HEK293 (cell line): ENCODE measurements around the gene PAN2.

Experiments used
- CTCF ChIA-PET: fragments of 350-600 bp; formaldehyde crosslinking; extraction: SDS; loops from one replicate; lab custom pipeline; 2021; ENCODE audit warnings: antibody characterized with exemption; lab: Yijun Ruan, JAX
- POLR2A ChIA-PET: fragments of 300-600 bp; formaldehyde crosslinking; extraction: SDS; loops from one replicate; lab custom pipeline; 2020; ENCODE audit warnings: antibody characterized with exemption, inconsistent platforms; lab: Yijun Ruan, JAX
- H3K27ac ChIP-seq: fragments of 200-500 bp; sonication (Bioruptor generic); 2 replicates; pipeline ENCODE4 v1.5.1; 2014; ENCODE audit warnings: low read depth, low read length, control low read depth, inconsistent platforms; ENCODE audit errors: extremely low read depth
- H3K36me3 ChIP-seq, 2 experiments: fragments of 200-500 bp in 1 of 2; sonication (Bioruptor generic) in 1 of 2; 1 replicate in 1 of 2; 2 replicates in 1 of 2; pipeline ENCODE4 v1.5.1; 2014 to 2017; ENCODE audit warnings: inconsistent platforms in 2 of 2, low read length in 2 of 2; ENCODE audit not compliant: control insufficient read depth in 2 of 2, insufficient read depth in 1 of 2
- H3K4me1 ChIP-seq: fragments of 200-500 bp; sonication (Bioruptor generic); 2 replicates; pipeline ENCODE4 v1.5.1; 2014; ENCODE audit warnings: mild to moderate bottlenecking, low read length, inconsistent platforms; ENCODE audit not compliant: control insufficient read depth, insufficient read depth
- H3K4me3 ChIP-seq: 2 replicates; pipeline ENCODE4 v1.5.1; 2011; ENCODE audit warnings: low read depth, mild to moderate bottlenecking, control low read depth, low read length, moderate library complexity
- H3K9me3 ChIP-seq: fragments of 200-500 bp; sonication (Bioruptor generic); 2 replicates; pipeline ENCODE4 v1.5.1; 2014; ENCODE audit warnings: low read depth, low read length, inconsistent platforms; ENCODE audit not compliant: control insufficient read depth, insufficient read depth
- HOXC10 ChIP-seq: sonication (generic); formaldehyde crosslinking; IDR thresholded peaks from 2 replicates; pipeline ENCODE4 v1.8.1; 2023; ENCODE audit warnings: mild to moderate bottlenecking, missing genetic modification reagents
- KLF9 ChIP-seq: fragments of 450-650 bp; formaldehyde crosslinking; IDR thresholded peaks from 2 replicates; pipeline ENCODE4 v1.5.1; 2016; ENCODE audit warnings: missing biosample characterization, missing genetic modification characterization, low read depth
- OSR2 ChIP-seq: fragments of 450-650 bp; formaldehyde crosslinking; IDR thresholded peaks from 2 replicates; pipeline ENCODE4 v1.5.1; 2016; ENCODE audit warnings: missing biosample characterization, missing genetic modification characterization
- PRDM10 ChIP-seq: fragments of 450-650 bp; formaldehyde crosslinking; IDR thresholded peaks from 2 replicates; pipeline ENCODE4 v1.5.1; 2016; ENCODE audit warnings: missing biosample characterization, missing genetic modification characterization
- TCF7L2 ChIP-seq: IDR thresholded peaks from 2 replicates; pipeline ENCODE4 v1.6.1; 2011; ENCODE audit warnings: low read depth, mild to moderate bottlenecking, inconsistent platforms, low read length, moderate library complexity, borderline replicate concordance
- ZBTB1 ChIP-seq: fragments of 450-650 bp; formaldehyde crosslinking; IDR thresholded peaks from 2 replicates; pipeline ENCODE4 v1.5.1; 2016; ENCODE audit warnings: missing biosample characterization, missing genetic modification characterization
- ZBTB17 ChIP-seq: fragments of 450-650 bp; formaldehyde crosslinking; IDR thresholded peaks from 2 replicates; pipeline ENCODE4 v1.5.1; 2016; ENCODE audit warnings: missing biosample characterization, missing genetic modification characterization
- ZBTB21 ChIP-seq: fragments of 450-650 bp; formaldehyde crosslinking; IDR thresholded peaks from 2 replicates; pipeline ENCODE4 v1.5.1; 2017; ENCODE audit warnings: missing biosample characterization, missing genetic modification characterization
- ZNF202 ChIP-seq: fragments of 450-650 bp; formaldehyde crosslinking; IDR thresholded peaks from 2 replicates; pipeline ENCODE4 v1.5.1; 2016; ENCODE audit warnings: missing biosample characterization, missing genetic modification characterization, borderline replicate concordance
- ZNF221 ChIP-seq: fragments of 450-650 bp; formaldehyde crosslinking; IDR thresholded peaks from 2 replicates; pipeline ENCODE4 v1.5.1; 2017; ENCODE audit warnings: missing biosample characterization, missing genetic modification characterization, borderline replicate concordance
- ZNF302 ChIP-seq: fragments of 450-650 bp; formaldehyde crosslinking; IDR thresholded peaks from 2 replicates; pipeline ENCODE4 v1.5.1; 2016; ENCODE audit warnings: missing biosample characterization, missing genetic modification characterization, low read depth
- ZNF37A ChIP-seq: fragments of 450-650 bp; IDR thresholded peaks from 2 replicates; pipeline ENCODE4 v1.5.1; 2018; ENCODE audit warnings: missing biosample characterization, missing genetic modification characterization
- ZNF488 ChIP-seq: fragments of 450-650 bp; formaldehyde crosslinking; IDR thresholded peaks from 2 replicates; pipeline ENCODE4 v1.5.1; 2016; ENCODE audit warnings: missing biosample characterization, missing genetic modification characterization
- ZNF529 ChIP-seq: fragments of 450-650 bp; formaldehyde crosslinking; IDR thresholded peaks from 2 replicates; pipeline ENCODE4 v1.5.1; 2017; ENCODE audit warnings: missing genetic modification characterization, missing biosample characterization; ENCODE audit not compliant: insufficient replicate concordance
- ZNF645 ChIP-seq: fragments of 450-650 bp; formaldehyde crosslinking; IDR thresholded peaks from 2 replicates; pipeline ENCODE4; 2016; ENCODE audit warnings: missing biosample characterization, missing genetic modification characterization
- ZNF670 ChIP-seq: fragments of 450-650 bp; formaldehyde crosslinking; IDR thresholded peaks from 2 replicates; pipeline ENCODE4 v1.5.1; 2016; ENCODE audit warnings: missing biosample characterization, missing genetic modification characterization, low read depth
- ZNF747 ChIP-seq: fragments of 450-650 bp; formaldehyde crosslinking; IDR thresholded peaks from 2 replicates; pipeline ENCODE4 v1.5.1; 2016; ENCODE audit warnings: missing biosample characterization, missing genetic modification characterization
- ZNF76 ChIP-seq: fragments of 450-650 bp; formaldehyde crosslinking; IDR thresholded peaks from 2 replicates; pipeline ENCODE4; 2016; ENCODE audit warnings: low read depth, missing biosample characterization, missing genetic modification characterization, borderline replicate concordance
- ZNF843 ChIP-seq: fragments of 450-650 bp; formaldehyde crosslinking; IDR thresholded peaks from 2 replicates; pipeline ENCODE4 v1.5.1; 2016; ENCODE audit warnings: missing biosample characterization, missing genetic modification characterization

PAN2 gene

GRCh38 chr12:56361487-56362129, 27.8 kb upstream of the PAN2 start:
- no peaks in the 10 kb centered on the region for H3K36me3 ChIP-seq
- ChIA-PET POLR2A (interaction anchor here (0.6 kb wide), 1 partner anchor 370 kb away, joined by 3 read pairs; no protein-coding TSS in a partner anchor), CTCF (interaction anchor here (0.6 to 1.6 kb wide), 4 partner anchors 8 to 299 kb away, joined by 3 to 4 read pairs (median 4); no protein-coding TSS in a partner anchor)
- H3K4me1 ChIP-seq, result no peaks in the 10 kb centered on the region; the same call in 1 of the 2 replicates
- H3K9me3 ChIP-seq, result no peaks in the 10 kb centered on the region
- no peak overlapping the region for H3K4me3 ChIP-seq
- TF ChIP-seq ZNF202 (tag by site-specific recombination) (no peak), HOXC10 (CRISPR knock-in tag) (no peak), ZNF670 (no peak), PRDM10 (tag by site-specific recombination) (no peak), ZNF645 (tag by site-specific recombination) (no peak), ZBTB17 (tag by site-specific recombination) (no peak), ZNF747 (no peak), ZBTB21 (no peak), OSR2 (no peak), ZBTB1 (no peak), ZNF221 (tag by site-specific recombination) (no peak), ZNF488 (tag by site-specific recombination) (no peak), ZNF529 (tag by site-specific recombination) (no peak), TCF7L2 (no peak), KLF9 (tag by site-specific recombination) (no peak), ZNF76 (no peak), ZNF302 (no peak), ZNF37A (no peak), ZNF843 (tag by site-specific recombination) (no peak)
- H3K27ac ChIP-seq, result no peak overlapping the region
